HG03432 (cell line): ENCODE results near the gene PLEKHF1.
"Not testable (repeated sequence)": the region's sequence is repeated elsewhere in the genome, so short reads cannot be mapped to it uniquely, and the experiment has no call there.

Experiments used
- ATAC-seq: cut with Tn5 transposase; IDR thresholded peaks from one replicate; pipeline ENCODE4 v1.9.1; 2021; ENCODE audit warnings: mild to moderate bottlenecking, moderate library complexity; ENCODE audit not compliant: unreplicated experiment

Gene PLEKHF1

DNA sequence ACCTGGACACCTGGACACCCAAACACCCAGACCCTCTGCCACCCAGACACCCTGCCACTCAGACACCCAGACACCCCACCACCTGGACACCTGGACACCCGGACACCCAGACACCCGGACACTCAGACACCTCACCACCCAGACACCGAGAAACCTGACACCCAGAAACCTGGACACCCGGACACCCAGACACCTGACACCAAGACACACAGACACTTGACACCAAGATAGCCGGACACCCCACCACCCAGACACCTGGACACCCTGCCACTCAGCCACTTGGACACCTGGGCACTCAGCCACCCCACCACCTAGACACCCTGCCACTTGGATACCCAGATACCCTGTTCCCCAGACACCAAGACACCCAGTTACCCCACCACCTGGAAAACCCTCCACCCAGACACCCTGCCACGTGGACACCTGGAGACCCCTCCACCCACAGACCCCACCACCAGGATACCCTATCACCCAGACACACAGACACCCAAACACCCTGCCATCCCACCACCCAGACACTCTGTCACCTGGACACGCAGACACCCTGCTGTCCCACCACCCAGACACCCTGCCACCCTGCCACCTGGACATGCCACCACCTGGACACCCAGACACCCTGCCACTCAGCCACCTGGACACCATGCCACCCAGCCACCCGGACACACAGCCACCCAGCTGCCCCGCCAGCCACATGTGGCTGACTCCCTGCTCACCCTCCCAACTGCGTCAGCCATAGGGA is 32.4 kb downstream of the PLEKHF1 start:
- ATAC-seq: no peak

DNA sequence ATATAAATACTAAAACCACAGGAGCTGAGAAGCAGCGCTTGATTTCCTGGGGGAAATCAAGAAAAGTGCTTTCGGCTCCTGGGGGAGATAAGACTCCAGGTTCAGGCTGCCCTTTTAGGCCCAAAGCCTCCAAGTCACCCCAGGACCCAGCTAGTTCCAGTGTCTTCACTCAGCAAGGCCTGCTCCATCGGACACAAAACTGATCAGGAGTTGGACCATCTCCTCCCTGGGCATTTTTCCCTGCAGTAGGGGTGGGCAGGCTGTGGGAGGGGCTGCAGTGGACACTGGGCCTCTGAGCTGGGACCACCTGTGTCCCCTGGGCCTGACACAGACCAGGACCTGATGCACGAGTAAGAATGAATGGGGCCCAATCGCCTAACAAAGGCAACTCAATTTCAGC is 34.6 kb downstream of the PLEKHF1 start:
- ATAC-seq: no peak

DNA sequence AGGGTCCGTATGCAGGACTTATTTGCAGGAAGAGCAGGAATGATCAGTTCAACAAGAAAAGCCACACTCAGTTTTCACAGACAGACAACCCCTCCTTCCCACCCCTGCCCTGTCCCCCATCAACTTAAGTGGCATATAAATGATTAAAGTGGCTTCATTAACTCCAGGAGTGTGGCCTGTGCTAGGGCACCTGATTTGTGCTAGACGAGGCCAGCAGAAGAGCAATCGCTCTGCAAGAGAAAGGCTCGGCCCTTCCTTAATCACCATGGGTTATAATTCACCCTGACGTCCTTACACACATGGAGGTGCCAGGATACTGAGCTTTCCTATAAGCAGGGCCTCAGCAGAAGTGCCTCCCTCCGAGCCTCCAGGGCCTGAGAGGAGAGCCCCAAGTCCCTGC is 35.2 kb downstream of the PLEKHF1 start:
- no peak for ATAC-seq

DNA sequence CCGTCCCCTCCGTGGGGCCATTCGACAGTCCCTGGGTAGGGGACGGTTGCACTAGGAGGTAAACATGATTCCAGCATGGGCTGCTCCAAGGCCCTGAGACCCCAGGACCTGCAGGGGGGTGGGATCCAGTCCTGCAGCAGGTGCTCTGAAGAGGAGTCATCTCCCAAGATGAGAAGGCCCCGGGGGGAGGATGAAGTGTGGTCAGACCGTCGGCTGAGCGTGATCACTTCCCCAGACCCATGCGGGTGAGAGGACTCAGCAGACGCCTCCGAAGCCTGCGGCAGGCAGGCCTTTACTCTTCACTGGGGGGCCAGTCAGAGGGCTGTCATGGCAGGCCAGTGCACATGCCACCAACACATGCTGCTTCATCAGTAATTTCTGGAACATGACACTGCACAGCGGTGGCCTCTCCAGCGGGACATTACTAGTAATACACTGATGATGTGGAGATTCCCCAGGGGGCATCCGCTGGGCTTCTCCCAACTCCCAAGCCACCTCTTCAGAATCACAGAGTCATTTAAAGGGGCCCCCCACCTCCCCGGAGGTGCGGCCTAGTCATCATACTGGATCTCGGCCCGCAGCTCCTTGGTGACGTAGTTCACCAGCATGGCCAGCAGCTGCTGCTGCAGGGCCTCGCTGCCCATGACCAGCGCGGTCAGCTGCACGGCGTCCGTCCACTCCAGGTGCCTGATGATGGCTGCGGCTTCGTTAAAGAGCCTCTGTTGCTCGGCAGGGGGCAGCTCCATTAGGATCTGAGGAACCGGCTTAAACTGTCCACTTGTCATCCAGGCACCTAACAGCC is 37.1 kb downstream of the PLEKHF1 start:
- ATAC-seq: no peak

DNA sequence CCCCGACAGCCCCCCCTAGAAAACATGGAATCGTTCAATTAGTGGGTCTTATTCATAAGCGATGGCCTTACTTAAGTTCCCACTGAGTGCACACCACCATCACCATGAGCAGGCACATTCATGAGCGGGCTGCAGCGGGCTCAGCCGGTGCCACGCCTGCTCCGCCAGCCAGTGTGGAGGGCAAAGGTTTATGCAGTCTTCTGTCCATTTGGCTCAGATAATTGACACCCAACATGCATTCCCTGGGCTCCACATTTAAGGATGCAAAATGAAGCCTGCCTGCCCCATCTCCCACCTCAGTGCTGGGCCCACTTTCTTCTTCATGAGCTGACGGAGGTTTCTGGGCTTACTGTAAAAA is 37.7 kb downstream of the PLEKHF1 start:
- ATAC-seq: no peak

DNA sequence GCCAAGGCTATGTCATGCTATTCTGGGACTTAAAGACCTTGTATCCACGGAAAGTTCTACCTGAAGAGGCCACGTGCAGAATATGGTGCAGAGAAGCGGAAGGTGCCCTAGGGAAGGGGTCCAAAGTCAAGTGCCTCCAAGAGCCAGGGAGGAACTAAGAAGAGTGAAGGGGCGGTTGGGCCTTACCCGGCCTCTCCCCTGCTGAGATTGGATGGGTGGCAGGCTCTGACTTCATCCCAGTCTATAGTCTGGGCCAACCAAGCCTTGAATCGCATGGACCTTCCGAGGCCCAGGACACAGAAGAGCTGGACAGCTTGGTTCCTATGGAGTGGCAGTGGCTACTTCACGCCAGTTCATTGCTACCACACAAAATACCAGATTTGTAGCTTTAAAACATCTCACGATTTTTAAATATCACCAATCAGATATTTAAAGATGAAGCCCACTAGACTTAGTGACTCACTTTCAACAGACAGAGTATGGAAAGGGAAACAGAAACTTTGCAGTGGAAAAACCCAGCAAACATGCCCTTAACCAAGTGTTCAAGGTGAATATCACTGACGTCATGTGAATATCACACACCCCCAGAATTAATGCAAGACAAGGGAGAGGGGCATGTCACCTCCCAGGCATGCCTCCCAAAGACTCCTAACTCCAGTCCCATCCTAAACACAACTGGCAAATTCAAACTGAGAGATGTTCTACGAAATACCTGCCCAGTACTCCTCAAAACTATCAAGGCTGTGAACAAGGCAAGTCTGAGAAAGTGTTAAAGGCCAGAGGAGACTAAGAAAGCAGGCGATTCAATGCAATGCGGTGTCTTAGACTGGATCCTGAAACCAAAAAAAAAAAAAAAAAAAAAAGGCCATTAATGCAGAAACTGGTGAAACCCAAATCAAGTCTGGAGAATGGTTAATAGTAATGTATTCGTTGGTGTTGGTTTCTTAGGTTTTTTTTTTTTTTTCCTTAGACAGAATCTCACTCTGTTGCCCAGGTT is 39.6 kb downstream of the PLEKHF1 start:
- ATAC-seq: peak; percentile 65

DNA sequence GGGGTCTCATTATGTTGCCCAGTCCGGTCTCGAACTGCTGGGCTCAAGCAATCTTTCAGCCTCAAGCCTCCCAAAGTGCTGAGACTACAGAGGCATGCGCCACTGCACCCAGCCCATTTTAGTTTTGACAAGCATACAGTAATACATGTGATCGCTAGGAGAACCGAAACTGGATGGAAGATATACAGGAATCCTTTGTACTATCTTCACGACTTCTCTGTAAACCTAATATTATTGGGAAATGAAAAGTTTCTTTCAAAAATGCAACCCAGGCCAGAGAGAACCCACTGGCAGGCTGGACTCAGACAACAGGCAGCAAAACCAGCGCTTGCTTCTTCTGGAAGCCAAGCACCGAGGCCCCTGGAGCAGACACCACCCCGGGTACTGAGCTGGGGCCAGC is 40.4 kb downstream of the PLEKHF1 start:
- no peak for ATAC-seq

DNA sequence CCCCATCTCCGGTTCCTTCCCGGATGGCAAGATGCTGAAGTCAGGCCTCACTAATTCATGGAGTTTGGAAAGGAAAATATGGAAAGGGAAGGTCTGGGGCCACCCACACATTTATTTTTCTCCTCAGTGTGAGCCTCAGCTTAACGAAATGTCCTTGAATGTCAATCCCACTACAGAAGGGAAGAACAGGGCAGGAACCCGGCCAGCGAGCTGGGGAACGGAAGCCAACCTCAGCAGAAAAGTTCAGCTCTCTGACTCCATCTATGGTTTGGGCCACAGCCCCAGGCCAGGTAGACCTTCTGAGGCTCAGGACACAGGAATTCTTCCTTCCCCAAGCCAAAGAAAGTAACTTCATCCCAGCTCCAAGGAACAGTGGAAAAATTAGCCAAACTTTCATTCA is 41.4 kb downstream of the PLEKHF1 start:
- no peak for ATAC-seq

DNA sequence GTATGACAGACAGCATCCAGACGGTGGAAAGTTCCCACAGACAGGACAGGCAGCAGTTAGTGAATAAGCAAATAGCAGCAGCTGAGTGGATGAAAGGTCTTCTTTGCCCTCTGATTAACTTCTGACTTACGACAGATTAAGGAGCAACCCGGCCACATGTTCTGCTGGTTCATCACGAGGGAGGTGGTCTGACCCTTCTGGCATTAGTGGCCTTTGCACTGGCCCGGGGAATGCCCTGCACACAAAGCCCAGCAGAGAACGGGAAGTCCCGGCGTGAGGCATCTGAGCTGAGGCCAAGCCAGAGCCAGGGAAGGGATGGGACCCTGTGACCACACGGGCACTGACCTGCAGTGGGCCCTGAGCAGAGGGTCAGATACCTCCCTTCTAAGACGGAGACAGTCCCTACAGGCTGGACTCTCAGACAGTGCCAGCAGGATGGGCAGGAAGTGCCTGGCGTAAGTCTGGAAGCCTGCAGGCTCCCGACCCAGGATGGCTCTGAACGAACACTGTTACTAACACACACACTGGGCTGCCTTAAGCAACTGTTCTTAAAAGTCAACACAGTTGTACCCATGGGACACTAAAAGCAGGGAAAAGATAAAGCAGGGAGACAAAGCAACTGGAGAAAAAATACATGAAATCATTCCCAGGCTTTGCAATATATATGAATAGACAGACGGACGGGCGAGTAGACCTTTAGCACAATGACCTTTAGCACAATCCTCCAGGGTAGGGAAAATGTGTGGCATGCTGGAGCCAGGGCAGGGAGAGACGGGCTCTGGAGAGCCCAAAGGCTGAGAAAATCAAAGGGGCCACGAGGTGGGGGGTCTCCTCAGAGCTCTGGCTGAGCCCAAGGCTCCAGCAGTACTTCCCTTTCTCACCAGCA is 43.5 kb downstream of the PLEKHF1 start:
- no peak for ATAC-seq

DNA sequence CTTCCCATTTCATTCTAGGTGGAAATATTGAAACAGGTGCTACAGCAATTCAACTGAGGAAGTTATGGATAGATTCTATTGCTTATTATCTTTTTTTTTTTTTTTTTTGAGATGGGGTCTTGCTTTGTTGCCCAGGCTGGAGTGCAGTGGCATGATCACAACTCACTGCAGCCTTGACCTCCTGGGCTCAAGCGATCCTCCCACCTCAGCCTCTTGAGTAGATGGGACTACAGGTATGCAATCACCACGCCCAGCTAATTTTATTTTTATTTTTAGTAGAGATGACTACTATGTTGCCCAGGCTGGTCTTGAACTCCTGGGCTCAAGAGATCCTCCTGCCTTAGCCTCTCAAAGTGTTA is 44.2 kb downstream of the PLEKHF1 start:
- not testable (repeated sequence) for ATAC-seq

DNA sequence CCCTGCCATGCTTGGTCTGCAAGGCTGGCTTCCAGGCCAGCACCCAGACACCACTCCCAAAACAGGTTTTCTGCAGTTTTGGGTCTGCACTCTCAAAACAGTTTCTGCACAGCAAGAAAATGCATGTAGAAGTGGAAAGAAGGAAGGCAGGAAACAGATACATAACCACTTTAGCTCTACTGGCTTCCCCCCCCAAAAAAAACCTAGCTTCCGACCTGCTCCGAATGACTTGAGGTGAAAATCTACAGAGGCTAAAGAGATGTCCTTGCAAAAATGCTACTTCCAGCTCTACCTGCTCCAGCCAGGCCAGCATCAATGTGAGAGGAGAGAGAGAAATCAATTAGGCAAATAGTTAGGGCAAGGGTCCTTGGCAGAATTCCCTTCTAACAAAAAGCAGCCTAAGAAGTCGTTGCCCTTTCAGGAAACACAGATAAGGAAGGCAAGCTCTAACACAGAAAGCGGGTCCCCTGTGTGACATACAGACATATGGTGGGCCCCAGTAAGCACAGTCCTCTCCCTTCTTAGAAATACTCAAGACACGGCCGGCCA is 46.4 kb downstream of the PLEKHF1 start:
- ATAC-seq: no peak

DNA sequence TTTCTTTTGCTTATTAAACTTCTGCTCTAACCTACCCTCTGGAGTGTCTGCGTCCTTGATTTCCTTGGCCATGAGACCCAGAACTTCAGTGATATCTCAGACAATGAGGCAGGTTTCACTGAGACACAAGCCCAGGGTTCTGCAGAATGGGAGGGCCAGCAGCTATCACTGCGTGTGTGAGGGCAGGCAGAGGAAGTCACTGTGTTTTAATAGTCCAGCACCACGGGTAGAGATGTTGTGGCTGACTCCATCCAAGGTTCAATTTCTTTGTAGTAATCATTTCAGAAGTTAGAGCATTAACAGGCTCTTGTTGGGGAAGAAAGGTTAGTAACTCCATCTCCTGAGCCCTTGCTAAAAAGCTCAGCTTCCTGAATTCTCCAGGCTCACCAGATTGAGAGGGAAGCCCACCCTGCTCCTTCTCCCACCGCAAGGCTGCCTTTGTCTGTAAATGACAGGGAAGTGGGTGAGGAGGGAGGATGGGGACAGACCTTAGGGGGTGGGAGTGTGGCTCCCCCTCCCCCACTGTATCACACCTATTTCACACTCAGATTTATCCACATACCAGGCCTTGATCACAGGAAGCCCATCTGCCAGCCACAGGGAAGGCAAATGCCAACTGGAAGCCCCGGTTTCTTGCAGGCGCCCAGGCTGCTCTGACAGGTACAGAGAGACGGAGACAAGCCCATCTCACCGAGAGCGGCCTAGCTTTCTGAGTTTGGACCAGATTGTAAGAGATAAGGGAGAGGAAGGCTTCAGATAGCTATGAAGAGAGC is 47.7 kb downstream of the PLEKHF1 start:
- ATAC-seq: no peak

DNA sequence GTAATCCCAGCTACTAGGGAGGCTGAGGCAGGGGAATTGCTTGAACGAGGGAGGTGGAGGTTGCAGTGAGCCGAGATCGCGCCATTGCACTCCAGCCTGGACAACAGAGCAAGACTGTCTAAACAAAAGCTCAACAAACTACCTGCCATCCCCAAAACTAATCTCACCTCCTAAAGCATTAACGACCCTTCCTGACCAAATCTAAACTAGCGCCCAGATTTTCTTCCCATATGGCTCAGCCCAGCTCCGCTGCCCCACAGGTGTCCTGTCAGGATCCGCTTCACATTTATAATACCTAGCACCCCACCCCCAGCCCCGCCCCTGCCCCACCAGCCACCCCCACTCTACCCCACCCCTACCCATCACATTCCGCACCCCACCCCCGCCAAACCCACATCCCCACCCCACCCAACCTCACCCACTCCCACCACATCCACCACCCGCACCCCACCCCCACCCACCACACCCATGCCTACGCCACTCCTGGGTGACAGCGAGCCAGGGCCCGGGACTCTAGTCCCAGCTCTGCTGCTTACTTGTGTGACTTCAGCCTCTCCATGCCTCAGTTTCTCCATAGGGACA is 49.2 kb downstream of the PLEKHF1 start:
- peak; percentile 30 for ATAC-seq

DNA sequence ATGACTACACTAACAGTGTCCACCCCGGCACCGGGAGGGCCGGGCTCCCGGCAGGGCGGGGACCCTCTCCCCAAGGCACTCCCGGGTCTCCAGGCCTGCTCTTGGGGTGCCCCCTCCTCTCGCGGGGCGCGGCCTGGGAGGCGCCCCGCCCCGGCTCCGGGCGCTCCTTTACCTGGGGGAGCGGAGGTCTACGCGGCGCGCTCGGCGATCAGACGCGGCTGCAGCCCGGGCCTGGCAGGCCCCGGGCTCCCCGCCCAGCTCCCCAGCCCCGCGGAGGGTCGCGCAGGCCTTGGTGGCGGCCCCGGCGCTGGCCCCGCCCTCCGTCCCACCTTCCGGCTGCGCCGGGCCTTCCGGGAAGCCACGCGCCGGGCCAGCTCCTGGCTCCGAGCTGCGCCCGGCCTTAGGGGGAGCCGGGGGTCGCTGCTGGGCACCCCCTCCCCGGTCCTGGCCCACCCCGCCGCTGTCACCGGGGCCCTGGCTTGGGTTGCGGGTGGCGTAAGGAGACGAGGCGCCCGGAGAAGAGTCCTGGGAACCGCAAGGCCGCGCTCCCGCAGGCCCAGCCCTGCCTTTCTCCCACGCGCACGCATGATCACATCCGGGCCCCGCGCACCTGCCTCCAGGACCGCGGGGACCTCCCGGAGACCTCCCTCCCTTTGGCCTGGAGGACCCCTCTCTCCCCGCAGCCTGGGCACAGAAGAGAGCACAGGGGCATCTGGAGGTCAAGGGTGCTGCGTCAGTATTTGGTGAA is 49.9 kb downstream of the PLEKHF1 start, which contains the start of gene C19orf12:
Gene C19orf12, minus strand, starts transcription at position 309 of the 748 bp plus-strand sequence. CDS start 6,848 bp downstream, outside the sequence.
- peak; percentile 81 for ATAC-seq

DNA sequence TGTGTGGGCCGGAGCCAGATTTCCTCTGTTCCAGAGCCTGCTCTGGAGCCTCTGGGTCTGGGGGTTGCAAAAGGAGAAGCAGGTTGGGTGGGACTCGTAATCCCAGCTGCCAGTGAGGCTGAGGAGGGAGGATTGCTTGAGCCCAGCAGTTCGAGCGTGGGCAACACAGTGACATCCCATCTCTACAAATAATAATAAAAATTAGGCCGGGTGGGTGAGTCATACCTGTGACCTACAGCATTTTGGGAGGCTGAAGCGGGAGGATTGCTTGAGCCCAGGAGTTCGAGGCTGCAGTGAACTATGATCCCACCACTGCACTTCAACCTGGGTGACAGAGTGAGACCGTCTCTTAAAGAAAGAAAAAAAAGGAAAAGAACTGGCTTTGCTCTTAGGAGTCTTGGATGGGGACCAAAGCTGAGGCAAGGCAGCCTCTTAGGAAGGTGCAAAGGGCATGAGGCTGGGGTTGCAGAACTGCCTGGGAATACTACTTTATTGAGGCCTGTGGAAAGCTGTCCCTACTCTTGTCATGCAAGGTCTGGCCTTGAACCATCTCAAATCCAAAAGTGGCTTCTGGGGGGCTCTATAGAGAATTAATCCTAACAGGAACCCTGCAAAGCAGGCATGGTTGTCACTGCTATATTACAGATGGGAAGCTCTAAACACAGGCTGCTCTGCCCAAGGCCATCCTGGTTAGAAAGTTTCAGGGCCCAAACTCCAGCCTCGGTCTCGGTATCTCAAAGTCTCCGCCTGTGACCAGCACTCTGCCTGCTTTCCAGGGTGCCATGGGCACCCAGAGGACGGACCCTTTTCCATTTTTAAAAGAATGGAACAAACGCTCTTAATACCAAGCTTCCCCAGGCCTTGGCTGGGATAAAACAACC is 50.7 kb downstream of the PLEKHF1 start:
- ATAC-seq: peak; percentile 20

DNA sequence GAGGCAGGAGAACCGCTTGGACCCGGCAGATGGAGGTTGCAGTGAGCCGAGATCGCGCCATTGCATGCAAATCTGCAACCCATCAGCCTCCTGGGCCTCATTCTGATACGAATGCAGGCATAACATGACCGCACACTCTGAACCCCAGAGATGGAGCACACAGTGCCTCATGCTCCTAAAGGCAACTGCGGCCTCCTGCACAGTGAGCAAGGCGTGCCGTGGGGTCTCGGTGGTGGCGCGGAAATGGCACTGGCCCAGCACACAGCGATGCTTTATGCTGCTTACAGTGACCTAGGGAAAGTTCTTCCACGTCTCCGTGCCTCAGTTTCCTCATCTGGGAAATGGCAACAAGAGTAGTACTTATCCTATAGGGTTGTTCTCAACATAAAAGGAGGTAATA is 51.8 kb downstream of the PLEKHF1 start:
- no peak for ATAC-seq

DNA sequence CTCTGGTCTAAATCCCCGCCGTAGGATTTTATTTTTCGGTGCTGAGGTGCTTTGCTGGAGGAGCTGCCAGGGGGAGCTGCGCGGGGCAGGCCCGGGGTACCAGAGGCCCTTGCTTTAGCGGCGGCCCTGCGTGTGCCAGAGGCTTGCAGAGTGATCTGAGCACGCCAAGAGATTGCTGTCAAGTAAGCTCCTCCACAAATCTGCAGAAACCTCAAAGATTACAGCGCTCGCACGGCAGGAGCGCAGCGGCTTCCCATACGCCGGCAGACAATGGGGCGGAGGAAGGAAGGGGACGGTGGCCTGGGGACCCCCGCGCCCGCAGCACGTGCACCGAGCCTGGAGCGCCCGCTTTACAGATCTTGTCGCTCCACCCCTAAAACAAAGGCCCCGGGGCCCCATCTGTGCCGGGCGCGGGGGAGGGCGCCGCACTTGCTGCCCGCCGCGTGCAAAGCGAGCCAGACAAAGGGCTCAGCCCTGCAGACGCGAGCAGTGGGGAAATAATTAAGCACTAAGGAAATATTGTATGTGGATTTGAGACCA is 58.9 kb downstream of the PLEKHF1 start:
- ATAC-seq: no peak
